ENCODE data around the gene HOXD10.

The HOXD10 gene

DNA sequence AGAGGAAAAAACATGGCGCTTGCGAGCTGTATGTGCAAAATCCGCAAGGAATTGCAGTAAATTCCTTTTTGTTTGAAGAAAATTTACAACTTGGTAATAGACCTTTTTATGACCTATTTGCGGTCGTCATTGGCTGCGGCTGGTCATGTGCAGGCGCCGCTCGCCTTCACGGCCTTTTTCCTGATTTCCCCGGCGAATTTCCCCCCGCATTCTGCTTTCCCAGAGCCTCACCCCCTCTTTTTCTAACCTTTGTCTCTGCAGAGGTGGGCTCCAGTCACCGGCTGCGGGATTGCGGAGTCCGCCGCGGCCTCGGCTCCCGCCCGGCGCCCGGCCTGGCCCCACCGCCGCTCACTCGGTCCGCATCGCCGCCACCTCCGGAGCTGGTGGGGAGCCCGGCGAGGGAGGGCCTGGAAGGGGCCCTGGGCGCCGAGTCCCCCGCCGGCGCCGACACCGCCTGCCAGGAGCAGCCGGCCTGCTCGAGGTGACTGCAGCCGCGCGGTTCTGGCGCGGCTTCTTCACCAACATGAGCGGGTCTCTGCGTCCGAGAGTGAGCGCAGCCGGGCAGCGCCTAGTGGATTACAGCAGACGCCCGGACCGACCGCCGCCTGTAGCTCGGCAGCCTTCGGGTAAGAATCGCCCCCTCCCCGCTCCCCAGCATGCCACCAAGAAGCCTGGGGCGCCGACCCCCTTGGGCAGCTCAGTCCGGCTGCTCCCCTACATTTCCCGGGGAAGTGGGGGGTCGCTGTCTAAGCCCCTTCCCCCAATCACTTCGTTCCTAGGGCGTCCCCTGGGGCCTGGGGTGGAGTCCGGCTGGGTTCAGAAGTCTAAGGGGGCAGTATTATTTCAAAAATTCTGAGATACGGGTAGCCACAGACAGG, 20.0 kb downstream of the HOXD10 start:
- peak overlapping the region; percentile 51 to 61 for H3K4me3 ChIP-seq (ENCODE audit: low read depth in 1 of 2, low read length in 2 of 2)
- H3K27me3 ChIP-seq (ENCODE audit: low read depth, low read length), result peaks cover 86% of the 10 kb centered on the region
- H3K9me3 ChIP-seq (ENCODE audit: control insufficient read depth in 1 of 2, low read length in 2 of 2), result peaks cover 0 to 5% of the 10 kb centered on the region in 2 donors
- H3K27ac ChIP-seq (ENCODE audit: low read length), result no peak overlapping the region
- H3K36me3 ChIP-seq (ENCODE audit: control insufficient read depth in 1 of 2, insufficient read depth in 2 of 2, low read length in 2 of 2), result no peaks in the 10 kb centered on the region
- peaks cover 0 to 19% of the 10 kb centered on the region in 2 donors for H3K4me1 ChIP-seq (ENCODE audit: control insufficient read depth in 1 of 2, insufficient read depth in 2 of 2, low read length in 2 of 2)

DNA sequence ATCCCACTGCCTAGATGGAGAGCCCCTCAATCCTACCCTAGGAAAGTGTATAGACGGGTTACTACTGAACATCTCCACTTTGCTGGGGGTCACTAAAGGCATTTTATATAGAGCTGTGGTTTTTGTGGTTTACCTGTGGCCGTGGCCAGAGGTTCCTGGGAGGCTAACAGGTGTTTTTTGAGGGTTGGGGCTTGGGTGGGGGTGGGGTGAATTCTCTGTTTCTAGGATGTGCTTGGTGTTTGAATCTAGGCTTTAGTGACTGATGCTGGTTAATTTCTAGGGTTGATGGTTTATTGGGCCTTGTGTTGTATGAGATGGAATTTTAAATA, 20.6 kb downstream of the HOXD10 start:
- Histone ChIP-seq H3K27ac (ENCODE audit: low read length) (no peak overlapping the region), H3K27me3 (ENCODE audit: low read depth, low read length) (peaks cover 83% of the 10 kb centered on the region), H3K4me1 (ENCODE audit: control insufficient read depth in 1 of 2, insufficient read depth in 2 of 2, low read length in 2 of 2) (peaks cover 0 to 19% of the 10 kb centered on the region in 2 donors), H3K4me3 (ENCODE audit: low read depth in 1 of 2, low read length in 2 of 2) (peak overlapping the region in 1 of 2 donors; percentile 33), H3K9me3 (ENCODE audit: control insufficient read depth in 1 of 2, low read length in 2 of 2) (peaks cover 0 to 5% of the 10 kb centered on the region in 2 donors), H3K36me3 (ENCODE audit: control insufficient read depth in 1 of 2, insufficient read depth in 2 of 2, low read length in 2 of 2) (no peaks in the 10 kb centered on the region)

DNA sequence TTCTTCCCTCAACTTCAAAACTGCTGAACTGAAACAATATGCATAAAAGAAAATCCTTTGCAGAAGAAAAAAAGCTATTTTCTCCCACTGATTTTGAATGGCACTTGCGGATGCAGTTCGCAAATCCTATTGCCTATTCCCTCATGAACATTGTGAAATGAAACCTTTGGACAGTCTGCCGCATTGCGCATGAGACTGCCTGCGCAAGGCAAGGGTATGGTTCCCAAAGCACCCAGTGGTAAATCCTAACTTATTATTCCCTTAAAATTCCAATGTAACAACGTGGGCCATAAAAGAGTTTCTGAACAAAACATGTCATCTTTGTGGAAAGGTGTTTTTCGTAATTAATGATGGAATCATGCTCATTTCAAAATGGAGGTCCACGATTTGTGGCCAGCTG, 21.3 kb downstream of the HOXD10 start:
- Histone ChIP-seq H3K27me3 (ENCODE audit: low read depth, low read length) (peaks cover 83% of the 10 kb centered on the region), H3K27ac (ENCODE audit: low read length) (no peak overlapping the region)

DNA sequence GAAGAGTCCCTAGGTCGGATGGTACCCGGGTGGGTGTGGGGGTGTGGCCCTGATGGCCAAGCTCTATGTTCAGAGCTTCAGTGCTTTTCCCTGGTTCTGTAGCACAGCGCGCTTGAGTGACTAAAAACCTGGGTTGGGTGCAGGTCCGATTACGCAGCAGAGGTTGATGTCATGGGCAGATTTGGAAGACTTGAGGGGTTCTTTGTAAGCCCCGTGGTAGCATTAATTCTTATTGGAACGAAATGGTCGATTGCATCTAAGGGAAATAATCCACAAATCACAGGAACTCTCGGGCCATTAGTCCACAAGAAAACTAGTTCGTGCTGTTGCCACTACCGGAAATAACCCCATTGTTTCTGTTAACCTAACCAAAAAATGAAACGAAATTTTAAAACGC, 21.9 kb downstream of the HOXD10 start:
- Histone ChIP-seq H3K36me3 (ENCODE audit: control insufficient read depth in 1 of 2, insufficient read depth in 2 of 2, low read length in 2 of 2) (no peaks in the 10 kb centered on the region), H3K27ac (ENCODE audit: low read length) (peak overlapping the region; percentile 36), H3K4me3 (ENCODE audit: low read depth in 1 of 2, low read length in 2 of 2) (no peak overlapping the region), H3K4me1 (ENCODE audit: control insufficient read depth in 1 of 2, insufficient read depth in 2 of 2, low read length in 2 of 2) (peaks cover 0 to 19% of the 10 kb centered on the region in 2 donors), H3K27me3 (ENCODE audit: low read depth, low read length) (peaks cover 77% of the 10 kb centered on the region), H3K9me3 (ENCODE audit: control insufficient read depth in 1 of 2, low read length in 2 of 2) (peaks cover 0 to 5% of the 10 kb centered on the region in 2 donors)

More for the DNA sequence above, 21.3 kb downstream of the HOXD10 start:
- Histone ChIP-seq H3K4me3 (ENCODE audit: low read depth in 1 of 2, low read length in 2 of 2) (peak overlapping the region in 1 of 2 donors; percentile 17), H3K9me3 (ENCODE audit: control insufficient read depth in 1 of 2, low read length in 2 of 2) (peaks cover 0 to 5% of the 10 kb centered on the region in 2 donors), H3K4me1 (ENCODE audit: control insufficient read depth in 1 of 2, insufficient read depth in 2 of 2, low read length in 2 of 2) (peaks cover 0 to 19% of the 10 kb centered on the region in 2 donors), H3K36me3 (ENCODE audit: control insufficient read depth in 1 of 2, insufficient read depth in 2 of 2, low read length in 2 of 2) (no peaks in the 10 kb centered on the region)

DNA sequence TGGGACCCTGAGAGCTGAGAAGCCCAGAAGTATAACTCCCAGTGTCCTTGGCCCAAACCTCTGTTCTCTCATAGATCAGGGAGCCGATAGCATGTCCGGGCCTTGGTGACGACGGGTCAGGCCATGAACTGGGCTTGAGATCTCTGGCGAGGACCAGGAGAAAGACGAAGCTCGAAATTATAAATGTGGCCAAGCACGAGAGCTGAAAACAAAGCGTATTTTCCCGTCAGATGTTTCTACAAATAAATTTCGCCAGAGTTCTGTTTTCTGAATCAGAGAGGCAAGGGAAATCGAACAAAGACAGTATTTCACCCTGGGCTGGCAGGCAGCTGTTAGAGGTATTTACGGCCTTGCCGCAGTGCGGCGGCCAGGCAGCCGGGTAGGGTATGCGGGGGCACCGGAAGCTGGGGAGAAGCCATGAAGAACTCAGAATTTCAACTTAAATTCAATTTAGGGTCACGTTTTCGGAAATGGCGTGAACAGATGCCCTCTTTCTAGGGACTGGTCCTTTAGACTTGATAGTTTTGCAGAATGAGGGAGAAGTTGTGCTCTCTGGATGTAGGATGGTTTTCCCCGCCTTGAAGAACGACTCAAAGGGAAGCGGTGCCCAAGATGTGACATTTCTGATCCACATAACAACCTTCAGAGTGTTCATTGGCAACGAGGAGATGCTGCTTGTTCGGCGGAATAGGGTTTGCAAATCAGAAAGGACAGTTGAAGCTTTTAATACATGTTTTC, 22.5 kb downstream of the HOXD10 start:
- Histone ChIP-seq H3K36me3 (ENCODE audit: control insufficient read depth in 1 of 2, insufficient read depth in 2 of 2, low read length in 2 of 2) (no peaks in the 10 kb centered on the region), H3K4me1 (ENCODE audit: control insufficient read depth in 1 of 2, insufficient read depth in 2 of 2, low read length in 2 of 2) (peaks cover 0 to 19% of the 10 kb centered on the region in 2 donors), H3K27ac (ENCODE audit: low read length) (peak overlapping the region; percentile 36), H3K27me3 (ENCODE audit: low read depth, low read length) (peaks cover 72% of the 10 kb centered on the region), H3K9me3 (ENCODE audit: control insufficient read depth in 1 of 2, low read length in 2 of 2) (peaks cover 0 to 5% of the 10 kb centered on the region in 2 donors), H3K4me3 (ENCODE audit: low read depth in 1 of 2, low read length in 2 of 2) (no peak overlapping the region)

DNA sequence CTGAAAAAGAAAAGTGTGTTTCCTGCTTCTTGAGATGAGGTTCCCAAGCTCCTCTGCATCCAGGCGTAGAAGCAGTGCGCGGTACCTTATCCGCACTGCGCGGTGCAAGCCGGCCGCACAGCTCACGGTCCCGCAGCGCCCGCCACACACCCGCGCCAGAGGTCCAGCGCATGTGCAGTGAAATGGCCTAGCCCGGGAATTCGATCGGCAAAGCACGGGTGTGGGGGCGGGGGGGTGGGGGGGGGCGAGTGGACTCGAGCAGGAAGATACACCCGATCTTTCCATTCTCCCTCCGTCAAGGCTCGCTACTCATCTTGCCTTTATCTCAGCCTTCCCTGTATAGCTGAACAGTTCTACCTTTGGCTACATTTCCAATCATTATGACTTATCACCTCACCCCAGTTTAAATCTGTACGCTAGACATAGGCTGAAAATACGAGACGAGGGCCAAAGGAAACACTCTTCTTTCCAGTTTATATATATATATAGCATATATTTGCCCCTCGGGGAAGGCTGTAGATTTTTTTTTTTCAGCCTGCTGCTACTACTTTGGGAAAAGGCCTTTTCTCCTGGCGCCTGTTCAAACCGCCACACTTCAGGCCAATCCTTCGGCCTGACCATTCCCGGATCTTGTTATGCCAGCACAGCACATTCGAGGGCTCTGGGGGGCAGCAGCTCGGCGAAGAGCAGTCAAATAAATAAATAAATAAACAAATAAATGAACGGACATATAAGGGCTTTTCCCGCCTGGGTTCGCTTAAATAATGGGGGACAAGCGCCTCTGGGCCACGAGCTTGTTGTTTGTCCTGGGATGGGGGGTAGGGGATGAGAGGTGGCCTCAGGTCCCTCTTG, 23.3 kb downstream of the HOXD10 start:
- Histone ChIP-seq H3K27me3 (ENCODE audit: low read depth, low read length) (peaks cover 68% of the 10 kb centered on the region), H3K27ac (ENCODE audit: low read length) (peak overlapping the region; percentile 36), H3K4me1 (ENCODE audit: control insufficient read depth in 1 of 2, insufficient read depth in 2 of 2, low read length in 2 of 2) (peaks cover 0 to 19% of the 10 kb centered on the region in 2 donors), H3K36me3 (ENCODE audit: control insufficient read depth in 1 of 2, insufficient read depth in 2 of 2, low read length in 2 of 2) (no peaks in the 10 kb centered on the region), H3K9me3 (ENCODE audit: control insufficient read depth in 1 of 2, low read length in 2 of 2) (peaks cover 0 to 5% of the 10 kb centered on the region in 2 donors), H3K4me3 (ENCODE audit: low read depth in 1 of 2, low read length in 2 of 2) (peak overlapping the region; percentile 26 to 59)

DNA sequence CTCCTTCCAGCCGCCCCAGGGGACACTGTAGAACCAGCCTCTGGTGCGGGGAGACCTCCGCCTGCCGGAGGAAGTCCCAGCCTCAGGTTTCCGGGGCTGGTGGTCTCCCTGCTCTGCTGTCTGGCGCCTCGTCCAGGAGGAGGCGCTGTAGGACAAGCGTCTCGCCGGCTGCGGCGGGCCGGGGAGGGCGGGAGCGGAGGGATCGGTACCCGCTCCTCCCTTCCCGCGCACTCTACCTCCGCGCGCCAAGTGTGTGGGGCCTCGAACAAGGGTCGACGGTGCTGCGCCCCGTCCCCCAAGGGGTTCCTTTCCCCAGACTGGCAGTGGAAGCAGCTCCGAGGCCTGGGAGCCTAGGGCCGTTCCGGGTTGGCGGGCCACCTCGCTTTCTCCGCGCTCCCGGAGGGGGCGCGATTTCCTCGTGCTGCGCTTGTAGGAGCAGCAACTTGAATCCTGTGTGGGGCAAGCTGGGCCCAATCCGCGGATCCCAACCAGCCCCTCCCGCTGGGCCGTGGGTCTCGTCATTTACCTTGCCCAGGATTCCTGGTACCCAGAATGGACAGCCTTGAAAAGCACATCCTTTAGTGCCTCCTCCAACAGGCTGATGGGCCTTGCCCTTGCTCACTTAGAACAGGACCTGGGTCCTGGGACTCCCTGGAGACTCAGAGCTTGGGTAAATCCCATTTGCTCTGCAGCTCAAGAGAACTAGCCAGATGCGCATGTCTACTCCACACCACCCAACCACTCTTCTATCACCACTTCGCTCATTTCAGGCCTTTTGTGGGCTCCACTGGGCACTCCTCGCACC, 24.1 kb downstream of the HOXD10 start:
- Histone ChIP-seq H3K9me3 (ENCODE audit: control insufficient read depth in 1 of 2, low read length in 2 of 2) (peaks cover 0 to under 1% of the 10 kb centered on the region in 2 donors), H3K27me3 (ENCODE audit: low read depth, low read length) (peaks cover 68% of the 10 kb centered on the region), H3K4me1 (ENCODE audit: control insufficient read depth in 1 of 2, insufficient read depth in 2 of 2, low read length in 2 of 2) (peaks cover 0 to 19% of the 10 kb centered on the region in 2 donors), H3K4me3 (ENCODE audit: low read depth in 1 of 2, low read length in 2 of 2) (peak overlapping the region; percentile 26 to 59), H3K27ac (ENCODE audit: low read length) (no peak overlapping the region), H3K36me3 (ENCODE audit: control insufficient read depth in 1 of 2, insufficient read depth in 2 of 2, low read length in 2 of 2) (no peaks in the 10 kb centered on the region)

DNA sequence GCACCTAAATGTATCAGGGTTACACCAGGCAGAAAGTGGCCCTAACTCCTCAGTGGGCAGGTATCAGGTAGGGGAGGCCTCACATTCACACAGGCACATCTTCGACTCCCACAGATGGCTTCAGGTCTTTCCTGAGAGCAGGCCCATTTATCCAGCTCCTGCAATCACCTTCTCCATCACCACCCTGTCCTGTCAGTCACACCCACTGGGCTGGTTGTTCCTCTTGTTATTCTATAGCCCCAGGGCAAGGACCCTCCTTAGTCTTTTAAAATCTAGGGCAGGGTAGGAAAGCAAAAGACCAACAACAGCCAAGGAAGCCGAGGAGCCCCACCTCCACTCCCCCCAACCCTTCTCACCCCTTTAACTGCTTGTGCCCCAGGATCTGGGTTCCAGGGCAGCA, 25.7 kb downstream of the HOXD10 start:
- no peaks in the 10 kb centered on the region for H3K36me3 ChIP-seq (ENCODE audit: control insufficient read depth in 1 of 2, insufficient read depth in 2 of 2, low read length in 2 of 2)
- H3K27ac ChIP-seq (ENCODE audit: low read length), result no peak overlapping the region
- H3K9me3 ChIP-seq (ENCODE audit: control insufficient read depth in 1 of 2, low read length in 2 of 2), result peaks cover 0 to 5% of the 10 kb centered on the region in 2 donors
- H3K4me3 ChIP-seq (ENCODE audit: low read depth in 1 of 2, low read length in 2 of 2), result no peak overlapping the region
- peaks cover 70% of the 10 kb centered on the region for H3K27me3 ChIP-seq (ENCODE audit: low read depth, low read length)
- peaks cover 0 to 13% of the 10 kb centered on the region in 2 donors for H3K4me1 ChIP-seq (ENCODE audit: control insufficient read depth in 1 of 2, insufficient read depth in 2 of 2, low read length in 2 of 2)

DNA sequence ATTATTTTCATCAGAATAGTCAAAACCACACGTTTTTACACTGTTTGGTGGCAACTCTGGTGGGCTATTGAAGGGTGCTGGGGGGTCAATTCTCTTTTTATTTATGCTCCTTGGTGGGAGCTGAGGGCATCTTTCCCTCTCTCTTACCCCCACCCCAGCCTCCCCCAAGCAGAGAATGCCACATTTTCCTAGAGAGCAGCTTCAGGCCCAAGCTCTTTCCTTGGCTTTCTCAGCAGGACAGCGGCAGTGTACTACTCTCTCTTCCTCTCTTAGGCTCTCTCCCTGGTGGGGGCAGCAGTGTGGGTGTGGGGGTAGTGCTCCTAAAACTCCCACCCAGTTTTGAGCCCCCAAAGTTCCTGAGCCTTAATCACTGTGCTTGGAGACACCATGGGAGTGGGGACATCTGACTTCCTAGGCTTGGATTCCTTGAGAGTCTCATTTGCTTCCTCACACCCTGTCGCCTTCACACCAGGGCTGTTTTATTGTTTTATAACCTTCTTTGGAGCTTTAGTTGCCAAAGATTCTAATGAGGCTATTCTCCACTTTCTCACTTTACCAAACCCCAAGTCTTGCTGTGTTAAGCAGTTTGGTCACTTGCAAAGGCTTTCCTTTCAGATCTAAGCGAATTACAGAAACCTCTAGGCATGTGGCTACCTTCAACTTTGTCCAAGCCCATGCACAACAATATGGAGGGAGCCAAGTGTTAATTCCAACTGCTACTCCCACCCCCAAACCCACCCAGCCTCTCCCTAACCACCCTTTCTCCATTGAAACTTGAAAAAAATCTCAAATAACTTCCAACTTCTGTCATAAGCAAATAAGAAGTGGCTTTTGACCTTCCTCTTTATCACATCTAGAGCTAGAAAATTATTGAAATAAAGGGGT, 28.7 kb downstream of the HOXD10 start:
- no peaks in the 10 kb centered on the region for H3K36me3 ChIP-seq (ENCODE audit: control insufficient read depth in 1 of 2, insufficient read depth in 2 of 2, low read length in 2 of 2)
- no peak overlapping the region for H3K27ac ChIP-seq (ENCODE audit: low read length)
- H3K4me3 ChIP-seq (ENCODE audit: low read depth in 1 of 2, low read length in 2 of 2), result no peak overlapping the region
- H3K9me3 ChIP-seq (ENCODE audit: control insufficient read depth in 1 of 2, low read length in 2 of 2), result peaks cover 0 to 9% of the 10 kb centered on the region in 2 donors
- peaks cover 70% of the 10 kb centered on the region for H3K27me3 ChIP-seq (ENCODE audit: low read depth, low read length)
- peaks cover 0 to 13% of the 10 kb centered on the region in 2 donors for H3K4me1 ChIP-seq (ENCODE audit: control insufficient read depth in 1 of 2, insufficient read depth in 2 of 2, low read length in 2 of 2)

DNA sequence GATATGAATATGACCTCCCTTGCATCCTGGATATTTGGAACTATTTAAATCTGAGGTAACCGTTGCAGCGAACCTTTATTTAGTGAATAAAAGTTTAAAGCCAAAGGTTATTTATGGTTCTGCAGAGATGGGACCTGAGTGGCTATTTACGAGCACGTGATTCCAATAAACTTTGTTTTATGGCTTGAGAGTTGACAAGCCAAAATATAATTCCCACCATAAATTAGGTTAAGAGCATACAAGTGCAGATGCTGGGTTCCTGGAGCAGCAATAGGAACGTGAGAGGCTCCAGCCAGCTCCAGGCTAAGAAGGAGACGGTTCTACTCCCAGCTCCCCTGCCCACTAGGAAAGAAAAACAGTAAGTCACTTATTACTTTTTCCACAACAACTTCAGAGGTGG, 29.5 kb downstream of the HOXD10 start:
- Histone ChIP-seq H3K4me3 (ENCODE audit: low read depth in 1 of 2, low read length in 2 of 2) (no peak overlapping the region), H3K9me3 (ENCODE audit: control insufficient read depth in 1 of 2, low read length in 2 of 2) (peaks cover 0 to 9% of the 10 kb centered on the region in 2 donors), H3K27me3 (ENCODE audit: low read depth, low read length) (peaks cover 70% of the 10 kb centered on the region), H3K4me1 (ENCODE audit: control insufficient read depth in 1 of 2, insufficient read depth in 2 of 2, low read length in 2 of 2) (peaks cover 0 to 6% of the 10 kb centered on the region in 2 donors), H3K36me3 (ENCODE audit: control insufficient read depth in 1 of 2, insufficient read depth in 2 of 2, low read length in 2 of 2) (no peaks in the 10 kb centered on the region), H3K27ac (ENCODE audit: low read length) (no peak overlapping the region)

All from muscle layer of duodenum (tissue), 2 donors.